Liver (tissue), 3 donors: Measurements from ENCODE around the gene RMI1.

ENCODE experiments used
- CTCF ChIP-seq: fragments of 150-350 bp; IDR thresholded peaks from 2 replicates; pipeline ENCODE4 v1.5.1; 2017; ENCODE audit warnings: improper control_type of control experiment, low read depth, low read length; ENCODE audit not compliant: missing input control
- FOXA1 ChIP-seq: IDR thresholded peaks from 2 replicates; pipeline ENCODE4 v1.6.1; 2016; ENCODE audit warnings: antibody characterized with exemption
- SP1 ChIP-seq: IDR thresholded peaks from 2 replicates; pipeline ENCODE4 v1.6.1; 2018; ENCODE audit warnings: antibody characterized with exemption, mild to moderate bottlenecking
- TAF1 ChIP-seq: conservative IDR thresholded peaks from 2 replicates; pipeline ENCODE4 v1.6.1; 2016; ENCODE audit warnings: antibody characterized with exemption, mild to moderate bottlenecking
- donor health status: healthy.
- donor health status: healthy.

- TF ChIP-seq SP1 (no peak), CTCF (no peak), FOXA1 (no peak), TAF1 (no peak)
Measured at GRCh38 chr9:83940590-83941303, 39.9 kb upstream of the RMI1 start.
